ENCODE measurements around the gene ARL15. TPM values are rescaled to one million over a fixed set of nuclear protein-coding genes. Genes with fewer than 3 reads are reported as not detected.

Gene ARL15
- polyA plus RNA-seq, 1 of the 3 experiments (the other 2 are of a cell fraction), result 6.4 TPM

- Histone ChIP-seq H3K36me3 (replicated peaks in 1 of 2; ENCODE audit: control insufficient read depth in 1 of 2, insufficient read depth in 2 of 2, low read length in 1 of 2) (peaks cover 0 to 5% of the 10 kb centered on the region in 2 experiments), H3K4me2 (no peak overlapping the region), H2AFZ (ENCODE audit: low read depth) (no peak overlapping the region), H3F3A (replicated peaks; ENCODE audit: insufficient read depth) (no peaks in the 10 kb centered on the region), H3K27me3 (ENCODE audit: insufficient read depth) (no peaks in the 10 kb centered on the region), H3K9me3 (no peaks in the 10 kb centered on the region), H3K9ac (no peak overlapping the region), H3K9me2 (no peaks in the 10 kb centered on the region), H3K4me3 (ENCODE audit: low read depth in 2 of 2, low read length in 1 of 2) (no peak overlapping the region), H3K4me1 (ENCODE audit: control insufficient read depth in 1 of 2, insufficient read depth in 2 of 2, low read depth in 1 of 2, low read length in 1 of 2) (no peaks in the 10 kb centered on the region), H3K79me2 (ENCODE audit: insufficient read depth) (no peaks in the 10 kb centered on the region), H3K27ac (ENCODE audit: low read depth in 2 of 2, low read length in 1 of 2) (no peak overlapping the region), H4K20me1 (ENCODE audit: insufficient read depth) (no peaks in the 10 kb centered on the region)
- DNase-seq, result no peak
- POLR2A ChIA-PET, result no interaction called here
- WGBS (ENCODE audit: low lambda C conversion rate), result 95% methylated on average over 2 of the region's 2 CpGs
- CTCF ChIA-PET, result no interaction called here
- TF ChIP-seq MXI1 (IDR thresholded peaks at IDR 0.05; ENCODE audit: low read depth, low read length) (no peak), TAF1 (IDR thresholded peaks at IDR 0.05; ENCODE audit: borderline replicate concordance, low read depth, low read length) (no peak), YY1 (IDR thresholded peaks at IDR 0.05; ENCODE audit: low read depth) (no peak), NRF1 (IDR thresholded peaks at IDR 0.05; ENCODE audit: low read depth, low read length) (no peak)
- TF ChIP-seq, protein P1, sequence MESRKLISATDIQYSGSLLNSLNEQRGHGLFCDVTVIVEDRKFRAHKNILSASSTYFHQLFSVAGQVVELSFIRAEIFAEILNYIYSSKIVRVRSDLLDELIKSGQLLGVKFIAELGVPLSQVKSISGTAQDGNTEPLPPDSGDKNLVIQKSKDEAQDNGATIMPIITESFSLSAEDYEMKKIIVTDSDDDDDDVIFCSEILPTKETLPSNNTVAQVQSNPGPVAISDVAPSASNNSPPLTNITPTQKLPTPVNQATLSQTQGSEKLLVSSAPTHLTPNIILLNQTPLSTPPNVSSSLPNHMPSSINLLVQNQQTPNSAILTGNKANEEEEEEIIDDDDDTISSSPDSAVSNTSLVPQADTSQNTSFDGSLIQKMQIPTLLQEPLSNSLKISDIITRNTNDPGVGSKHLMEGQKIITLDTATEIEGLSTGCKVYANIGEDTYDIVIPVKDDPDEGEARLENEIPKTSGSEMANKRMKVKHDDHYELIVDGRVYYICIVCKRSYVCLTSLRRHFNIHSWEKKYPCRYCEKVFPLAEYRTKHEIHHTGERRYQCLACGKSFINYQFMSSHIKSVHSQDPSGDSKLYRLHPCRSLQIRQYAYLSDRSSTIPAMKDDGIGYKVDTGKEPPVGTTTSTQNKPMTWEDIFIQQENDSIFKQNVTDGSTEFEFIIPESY (IDR thresholded peaks at IDR 0.05; ENCODE audit: borderline replicate concordance, low read depth), result no peak
These were observed 401.6 kb downstream of the ARL15 start for GRCh38 chr5:53908757-53909156.

- Histone ChIP-seq H3K4me3 (ENCODE audit: low read depth in 2 of 2, low read length in 1 of 2) (no peak overlapping the region), H3K9me2 (no peaks in the 10 kb centered on the region), H2AFZ (ENCODE audit: low read depth) (no peak overlapping the region), H3K27me3 (ENCODE audit: insufficient read depth) (no peaks in the 10 kb centered on the region), H4K20me1 (ENCODE audit: insufficient read depth) (no peaks in the 10 kb centered on the region), H3K36me3 (replicated peaks in 1 of 2; ENCODE audit: control insufficient read depth in 1 of 2, insufficient read depth in 2 of 2, low read length in 1 of 2) (no peaks in the 10 kb centered on the region), H3K27ac (ENCODE audit: low read depth in 2 of 2, low read length in 1 of 2) (no peak overlapping the region), H3K4me1 (ENCODE audit: control insufficient read depth in 1 of 2, insufficient read depth in 2 of 2, low read depth in 1 of 2, low read length in 1 of 2) (no peaks in the 10 kb centered on the region), H3F3A (replicated peaks; ENCODE audit: insufficient read depth) (no peaks in the 10 kb centered on the region), H3K79me2 (ENCODE audit: insufficient read depth) (no peaks in the 10 kb centered on the region), H3K9me3 (no peaks in the 10 kb centered on the region), H3K4me2 (no peak overlapping the region), H3K9ac (no peak overlapping the region)
- POLR2A ChIA-PET, result no interaction called here
- no peak for TF ChIP-seq IRF3 (IDR thresholded peaks at IDR 0.05; ENCODE audit: low read depth, low read length)
- WGBS (ENCODE audit: low lambda C conversion rate), result 95% methylated on average over 3 of the region's 3 CpGs
- DNase-seq, result no peak
- CTCF ChIA-PET, result no interaction called here
These were observed 402.5 kb downstream of the ARL15 start for GRCh38 chr5:53907827-53908226.

- Histone ChIP-seq H3K27ac (ENCODE audit: low read depth in 2 of 2, low read length in 1 of 2) (no peak overlapping the region), H3K4me1 (ENCODE audit: control insufficient read depth in 1 of 2, insufficient read depth in 2 of 2, low read depth in 1 of 2, low read length in 1 of 2) (no peaks in the 10 kb centered on the region), H3K9ac (no peak overlapping the region), H3K36me3 (replicated peaks in 1 of 2; ENCODE audit: control insufficient read depth in 1 of 2, insufficient read depth in 2 of 2, low read length in 1 of 2) (no peaks in the 10 kb centered on the region), H3K4me3 (ENCODE audit: low read depth in 2 of 2, low read length in 1 of 2) (no peak overlapping the region), H3K27me3 (ENCODE audit: insufficient read depth) (no peaks in the 10 kb centered on the region), H3K79me2 (ENCODE audit: insufficient read depth) (no peaks in the 10 kb centered on the region), H3K9me3 (no peaks in the 10 kb centered on the region), H3K9me2 (no peaks in the 10 kb centered on the region), H4K20me1 (ENCODE audit: insufficient read depth) (no peaks in the 10 kb centered on the region), H2AFZ (ENCODE audit: low read depth) (no peak overlapping the region), H3K4me2 (no peak overlapping the region), H3F3A (replicated peaks; ENCODE audit: insufficient read depth) (no peaks in the 10 kb centered on the region)
- 100% methylated on average over 1 of the region's 1 CpG for WGBS (ENCODE audit: low lambda C conversion rate)
- DNase-seq, result no peak
- CTCF ChIA-PET, result interaction anchor here (0.8 kb wide), 1 partner anchor 11 kb away, joined by 3 read pairs; no protein-coding TSS in a partner anchor
- POLR2A ChIA-PET, result no interaction called here
- TF ChIP-seq USF2 (IDR thresholded peaks at IDR 0.05; ENCODE audit: borderline replicate concordance, low read depth, low read length) (no peak), NFIC (IDR thresholded peaks at IDR 0.05; ENCODE audit: borderline replicate concordance) (no peak), IRF3 (IDR thresholded peaks at IDR 0.05; ENCODE audit: low read depth, low read length) (no peak), GATA2 (CRISPR knock-in tag; IDR thresholded peaks at IDR 0.05) (no peak)
- TF ChIP-seq, protein P2, sequence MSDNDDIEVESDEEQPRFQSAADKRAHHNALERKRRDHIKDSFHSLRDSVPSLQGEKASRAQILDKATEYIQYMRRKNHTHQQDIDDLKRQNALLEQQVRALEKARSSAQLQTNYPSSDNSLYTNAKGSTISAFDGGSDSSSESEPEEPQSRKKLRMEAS (IDR thresholded peaks at IDR 0.05; ENCODE audit: low read depth), result no peak
These were observed 403.6 kb downstream of the ARL15 start for GRCh38 chr5:53906736-53907135.

All from SK-N-SH (cell line).